Thymus (tissue), 11 donors: ENCODE data around the gene SEMA3B. TPM values are rescaled to one million over a fixed set of nuclear protein-coding genes. Genes with fewer than 3 reads are reported as not detected.
"Not testable (repeated sequence)": the region's sequence is repeated elsewhere in the genome, so short reads cannot be mapped to it uniquely, and the experiment has no call there.

Experiments used
- DNase-seq, 9 donors: peaks; one replicate each; pipeline ENCODE4 v3.0.0-alpha.2; 2013; ENCODE audit warnings: low spot score in 9 of 9, low read depth in 6 of 9, missing footprints in 1 of 9
- H3K27ac ChIP-seq, 2 donors: one replicate each; pipeline ENCODE4 v1.5.1; 2013; ENCODE audit warnings: control low read depth in 1 of 2, low read depth in 1 of 2, low read length in 1 of 2, mild to moderate bottlenecking in 1 of 2, moderate library complexity in 1 of 2
- H3K27me3 ChIP-seq, 2 donors: one replicate each; pipeline ENCODE4 v1.5.1; 2013; ENCODE audit warnings: low read length in 1 of 2; ENCODE audit not compliant: control insufficient read depth in 2 of 2, insufficient read depth in 1 of 2
- H3K36me3 ChIP-seq, 2 donors: one replicate each; pipeline ENCODE4 v1.5.1; 2013; ENCODE audit warnings: low read length in 1 of 2, mild to moderate bottlenecking in 1 of 2, moderate library complexity in 1 of 2; ENCODE audit not compliant: control insufficient read depth in 2 of 2, insufficient read depth in 2 of 2
- H3K4me1 ChIP-seq, 2 donors: one replicate each; pipeline ENCODE4 v1.5.1; 2013; ENCODE audit warnings: low read length in 2 of 2; ENCODE audit not compliant: control insufficient read depth in 2 of 2, insufficient read depth in 2 of 2
- H3K4me3 ChIP-seq, 2 donors: one replicate each; pipeline ENCODE4 v1.5.1; 2013; ENCODE audit warnings: low read length in 2 of 2, control low read depth in 1 of 2, mild to moderate bottlenecking in 1 of 2
- H3K9me3 ChIP-seq, 2 donors: one replicate each; pipeline ENCODE4 v1.5.1; 2013; ENCODE audit warnings: low read length in 1 of 2, mild to moderate bottlenecking in 1 of 2; ENCODE audit not compliant: control insufficient read depth in 2 of 2, insufficient read depth in 1 of 2
- WGBS: extraction: QIAGEN DNeasy Blood & Tissue Kit; methylation state at CpG from one replicate; pipeline ENCODE4 v1.1.7; 2013; 5-methylcytosine and 5-hydroxymethylcytosine counted together
- polyA plus RNA-seq: library from polyadenylated mRNA; stranded (reverse); fragments of 200-250 nt; gene quantifications from one replicate; pipeline ENCODE4 v1.2.3, GENCODE V29; 2013
- total RNA-seq: library from RNA; stranded (reverse); fragments of 120-200 nt; gene quantifications from one replicate; pipeline ENCODE4 v1.2.4, GENCODE V29; 2013
- donor health status: healthy.

SEMA3B gene
- total and polyA plus RNA-seq, 2 donors = 0.66 to 4.8 TPM

DNA sequence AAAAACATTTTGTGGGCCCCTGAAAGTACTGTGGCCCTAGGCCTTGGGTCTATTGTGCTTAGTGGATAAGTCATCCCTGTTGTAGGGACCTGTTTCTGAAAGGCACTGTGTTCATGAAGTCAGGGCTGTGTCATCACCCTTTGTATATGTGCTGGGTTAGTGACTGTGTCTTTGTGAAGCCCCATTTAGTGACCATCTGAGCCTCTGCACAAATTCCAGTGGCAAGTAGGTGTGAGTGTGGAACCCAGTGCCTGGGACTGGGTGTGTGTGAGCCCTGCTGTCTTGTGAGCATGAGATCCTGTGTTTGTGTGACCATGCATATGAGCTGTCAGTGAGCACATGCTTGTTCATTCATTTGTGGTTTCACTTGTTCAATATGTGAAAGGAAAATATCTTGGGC lies 35.7 kb downstream of the SEMA3B start:
- no peak overlapping the region for H3K4me3 ChIP-seq
- no peak overlapping the region for H3K27ac ChIP-seq
- peaks cover 0 to 24% of the 10 kb centered on the region in 2 donors for H3K9me3 ChIP-seq
- no peaks in the 10 kb centered on the region for H3K27me3 ChIP-seq
- H3K36me3 ChIP-seq = no peaks in the 10 kb centered on the region
- no peak for DNase-seq
- peaks cover 5 to 10% of the 10 kb centered on the region in 2 donors for H3K4me1 ChIP-seq

DNA sequence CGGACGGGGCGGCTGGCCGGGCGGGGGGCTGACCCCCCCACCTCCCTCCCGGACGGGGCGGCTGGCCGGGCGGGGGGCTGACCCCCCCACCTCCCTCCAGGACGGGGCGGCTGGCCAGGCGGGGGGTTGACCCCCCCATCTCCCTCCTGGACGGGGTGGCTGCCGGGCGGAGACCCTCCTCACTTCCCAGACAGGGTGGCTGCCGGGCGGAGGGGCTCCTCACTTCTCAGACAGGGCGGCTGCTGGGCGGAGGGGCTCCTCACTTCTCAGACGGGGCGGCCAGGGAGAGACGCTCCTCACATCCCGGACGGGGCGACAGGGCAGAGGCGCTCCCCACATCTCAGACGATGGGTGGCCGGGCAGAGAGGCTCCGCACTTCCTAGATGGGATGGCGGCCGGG lies 43.1 kb downstream of the SEMA3B start:
- not testable (repeated sequence) for H3K27ac ChIP-seq, H3K27me3 ChIP-seq, H3K36me3 ChIP-seq, DNase-seq, H3K4me3 ChIP-seq, H3K4me1 ChIP-seq
- 98% methylated on average over 32 of the region's 32 CpGs for WGBS
- H3K9me3 ChIP-seq = peaks cover 0 to 24% of the 10 kb centered on the region in 2 donors

DNA sequence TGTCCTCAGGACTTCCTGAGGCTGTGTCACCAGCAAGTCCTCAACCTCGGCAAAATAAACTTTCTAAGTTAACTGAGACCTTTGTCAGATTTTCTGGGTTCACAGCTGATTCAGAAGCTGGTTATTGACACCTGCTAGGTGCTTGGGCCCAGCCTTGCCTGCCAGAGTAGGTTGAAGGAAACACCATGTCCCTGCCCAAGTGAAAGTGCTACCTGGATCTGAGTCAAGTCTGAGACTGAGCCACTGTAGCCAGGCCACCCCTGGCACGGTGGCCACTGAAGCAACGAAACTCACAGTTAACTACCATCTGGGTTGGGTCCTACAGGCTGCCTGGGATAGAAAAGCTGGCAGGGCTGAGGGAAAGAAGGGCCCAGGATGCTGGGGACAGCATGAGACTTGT lies 45.4 kb downstream of the SEMA3B start:
- no peaks in the 10 kb centered on the region for H3K27me3 ChIP-seq
- H3K4me1 ChIP-seq = peaks cover 0 to 6% of the 10 kb centered on the region in 2 donors

DNA sequence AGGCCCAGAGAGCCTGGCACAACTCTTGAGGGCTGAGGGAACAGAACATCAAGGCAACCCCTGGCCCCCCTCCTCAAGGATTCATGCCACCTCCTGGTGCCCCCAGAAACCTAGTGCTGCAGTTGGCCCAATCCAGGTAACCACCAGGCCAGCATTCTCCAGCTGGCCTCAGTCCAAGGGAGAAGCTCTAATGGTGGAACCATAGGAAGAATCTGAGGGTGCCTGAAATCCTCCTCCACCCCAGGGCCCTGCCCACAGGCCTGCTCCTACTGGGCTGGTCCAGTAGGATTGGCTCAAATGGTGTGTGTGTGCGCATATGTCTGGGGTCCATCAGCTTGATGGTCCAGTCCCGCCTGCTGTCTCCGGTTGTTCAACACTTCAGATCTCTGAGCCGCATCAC lies 45.9 kb downstream of the SEMA3B start:
- Histone ChIP-seq H3K36me3 (peaks cover 0 to 3% of the 10 kb centered on the region in 2 donors), H3K4me3 (no peak overlapping the region), H3K9me3 (no peaks in the 10 kb centered on the region), H3K4me1 (peaks cover 0 to 7% of the 10 kb centered on the region in 2 donors), H3K27ac (no peak overlapping the region), H3K27me3 (no peaks in the 10 kb centered on the region)
- DNase-seq = no peak
- over 99% methylated on average over 4 of the region's 4 CpGs for WGBS

More for the DNA sequence above, 45.4 kb downstream of the SEMA3B start:
- Histone ChIP-seq H3K36me3 (no peaks in the 10 kb centered on the region), H3K9me3 (peaks cover 0 to 3% of the 10 kb centered on the region in 2 donors), H3K4me3 (no peak overlapping the region), H3K27ac (no peak overlapping the region)
- 95% methylated on average over 3 of the region's 3 CpGs for WGBS
- no peak for DNase-seq

DNA sequence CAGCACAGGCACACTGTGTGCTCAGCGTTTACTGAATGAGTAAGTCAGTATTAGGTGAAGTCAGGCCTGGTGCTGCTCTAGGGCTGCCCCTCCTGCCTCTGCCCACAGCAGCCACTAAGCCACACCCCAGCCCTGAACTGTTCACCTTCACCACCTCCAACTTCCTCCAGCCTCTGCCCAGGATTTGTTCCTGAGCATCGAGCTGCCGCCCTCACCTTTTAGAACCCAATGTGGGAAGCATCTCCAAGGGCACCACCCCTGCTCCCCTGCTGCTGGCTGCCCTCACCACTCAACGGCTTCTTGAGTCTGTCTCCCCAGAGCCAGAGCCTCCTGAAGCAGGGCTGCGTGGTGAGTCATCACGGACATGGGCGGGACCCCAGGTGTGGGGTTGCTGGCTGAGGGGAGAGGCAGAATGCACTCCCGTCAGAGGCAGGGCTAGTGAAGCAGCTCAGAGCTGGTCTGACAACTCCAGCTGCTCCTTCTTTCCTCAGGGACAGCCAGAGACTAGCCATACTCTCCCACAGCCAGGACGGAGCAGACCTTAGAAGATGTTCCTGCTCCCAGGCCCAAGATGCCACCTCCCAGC lies 47.8 kb downstream of the SEMA3B start:
- H3K36me3 ChIP-seq = peaks cover 0 to 3% of the 10 kb centered on the region in 2 donors
- no peaks in the 10 kb centered on the region for H3K9me3 ChIP-seq
- H3K4me1 ChIP-seq = peaks cover 5 to 18% of the 10 kb centered on the region in 2 donors
- DNase-seq = no peak
- 82% methylated on average over 9 of the region's 9 CpGs for WGBS
- no peak overlapping the region for H3K4me3 ChIP-seq
- no peaks in the 10 kb centered on the region for H3K27me3 ChIP-seq
- peak overlapping the region in 1 of 2 donors; percentile 25 for H3K27ac ChIP-seq

DNA sequence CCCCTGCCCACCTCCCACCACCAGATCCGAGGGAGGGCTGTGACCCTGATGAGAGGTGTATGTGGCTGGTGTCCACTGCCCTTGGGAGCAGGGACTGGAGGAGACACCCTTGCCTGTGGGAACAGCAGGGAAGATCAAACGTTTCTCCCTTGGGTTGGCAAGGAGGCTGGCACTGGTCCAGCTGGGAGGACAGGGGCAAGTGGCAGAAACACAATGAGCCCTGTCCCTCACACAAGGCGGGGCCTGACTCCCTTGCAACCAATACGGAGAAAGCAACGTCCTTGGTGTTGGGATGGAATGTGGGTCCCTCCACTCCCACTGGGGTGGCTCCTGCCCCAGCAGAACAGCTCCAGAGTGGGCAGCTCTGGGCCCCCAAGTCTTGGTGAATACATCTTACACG lies 48.4 kb downstream of the SEMA3B start:
- Histone ChIP-seq H3K36me3 (peaks cover 0 to 3% of the 10 kb centered on the region in 2 donors), H3K27ac (peak overlapping the region in 1 of 2 donors; percentile 25), H3K4me1 (peaks cover 8 to 24% of the 10 kb centered on the region in 2 donors), H3K4me3 (no peak overlapping the region), H3K27me3 (no peaks in the 10 kb centered on the region), H3K9me3 (no peaks in the 10 kb centered on the region)
- no peak for DNase-seq
- 90% methylated on average over 6 of the region's 6 CpGs for WGBS

DNA sequence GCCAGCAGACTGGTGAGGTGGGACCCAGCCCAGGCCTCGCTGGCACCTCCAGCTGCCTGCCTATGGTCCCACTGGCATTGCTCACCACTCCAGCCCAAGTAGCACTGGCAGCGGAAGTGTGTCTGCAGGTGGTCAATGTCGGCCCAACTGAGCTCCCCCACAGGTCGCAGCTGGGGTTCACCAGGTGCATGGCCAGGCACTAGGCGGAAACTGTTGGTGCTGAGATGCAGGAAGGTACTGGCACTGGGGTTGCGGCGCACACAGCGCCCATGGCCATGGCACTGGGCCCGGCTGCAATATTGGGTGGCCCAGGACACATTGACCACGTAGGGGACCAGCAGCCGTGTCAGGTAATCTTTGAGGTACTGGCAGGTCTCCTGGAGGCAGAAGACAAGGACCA lies 49.2 kb downstream of the SEMA3B start:
- H3K4me1 ChIP-seq = peaks cover 8 to 26% of the 10 kb centered on the region in 2 donors
- DNase-seq = no peak
- no peak overlapping the region for H3K27ac ChIP-seq
- no peak overlapping the region for H3K4me3 ChIP-seq
- no peaks in the 10 kb centered on the region for H3K27me3 ChIP-seq
- H3K36me3 ChIP-seq = peaks cover 0 to 3% of the 10 kb centered on the region in 2 donors
- no peaks in the 10 kb centered on the region for H3K9me3 ChIP-seq
- 93% methylated on average over 11 of the region's 11 CpGs for WGBS

DNA sequence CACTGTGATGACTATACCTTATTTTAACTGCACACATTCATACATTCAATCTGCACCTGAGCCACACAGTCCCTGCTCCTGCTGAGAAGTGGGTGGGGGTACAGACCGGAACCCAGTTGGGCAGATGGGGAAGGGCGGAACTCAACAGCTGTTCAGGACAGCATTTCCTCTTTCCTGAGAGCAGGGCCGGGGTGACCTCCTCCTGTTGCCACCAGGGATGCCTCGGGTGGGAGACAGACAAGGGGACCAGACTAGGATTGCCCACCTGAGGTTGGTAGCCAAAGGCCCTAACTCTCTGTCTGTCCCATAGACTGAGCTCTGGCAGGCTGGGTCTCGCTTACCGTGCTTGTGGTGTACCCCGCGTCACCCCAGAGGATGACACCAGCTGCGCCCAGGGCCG lies 49.7 kb downstream of the SEMA3B start:
- no peaks in the 10 kb centered on the region for H3K27me3 ChIP-seq
- no peak for DNase-seq
- H3K4me3 ChIP-seq = no peak overlapping the region
- H3K4me1 ChIP-seq = peaks cover 8 to 26% of the 10 kb centered on the region in 2 donors
- 81% methylated on average over 10 of the region's 10 CpGs for WGBS
- no peaks in the 10 kb centered on the region for H3K9me3 ChIP-seq
- H3K27ac ChIP-seq = no peak overlapping the region
- peaks cover 0 to 3% of the 10 kb centered on the region in 2 donors for H3K36me3 ChIP-seq

DNA sequence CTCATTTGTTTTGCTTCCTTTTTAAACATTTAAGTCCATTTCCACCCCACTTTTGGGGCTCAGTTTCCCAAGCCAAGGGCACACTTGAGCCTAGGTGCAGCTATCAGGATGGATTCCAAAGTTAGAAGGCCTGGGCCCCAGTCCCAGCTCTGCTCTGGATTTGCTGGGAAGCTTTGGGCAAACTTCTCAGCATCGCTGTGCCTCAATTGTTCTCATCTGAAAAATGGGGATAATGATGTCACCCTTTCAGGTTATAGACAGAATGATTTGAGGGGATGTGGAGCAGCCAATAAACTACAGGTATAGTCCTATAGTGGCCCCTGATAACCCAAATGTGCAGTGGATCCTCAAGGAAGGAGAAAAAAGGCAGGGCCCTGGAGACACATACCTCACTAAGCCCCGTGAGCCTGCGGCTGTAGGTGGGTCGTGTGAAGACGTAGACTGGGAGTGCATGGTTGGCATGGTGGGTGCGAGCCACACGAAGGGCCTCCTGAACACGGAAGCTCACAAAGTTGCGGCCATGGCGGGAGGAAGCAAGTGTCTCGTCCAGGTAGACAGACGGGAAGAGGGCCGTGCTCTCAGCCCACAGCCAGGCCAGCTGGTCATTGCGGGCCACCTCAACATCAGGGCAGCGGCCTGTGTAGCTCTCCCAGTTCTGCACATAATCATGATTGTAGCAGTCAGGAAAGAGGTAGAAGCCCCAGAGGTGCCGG lies 50.4 kb downstream of the SEMA3B start:
- Histone ChIP-seq H3K27me3 (no peaks in the 10 kb centered on the region), H3K27ac (no peak overlapping the region), H3K4me3 (no peak overlapping the region), H3K36me3 (peaks cover 4 to 6% of the 10 kb centered on the region in 2 donors), H3K4me1 (peaks cover 8 to 29% of the 10 kb centered on the region in 2 donors), H3K9me3 (no peaks in the 10 kb centered on the region)
- DNase-seq = no peak
- WGBS = 97% methylated on average over 16 of the region's 16 CpGs
